Inflammatory macrophage (primary cell): ENCODE measurements around the gene THAP4.
"Not testable (repeated sequence)": the region's sequence is repeated elsewhere in the genome, so short reads cannot be mapped to it uniquely, and the experiment has no call there.

ENCODE experiments used
- DNase-seq, 2 donors: peaks; one replicate each; pipeline ENCODE4 v3.0.0-alpha.2; 2020 to 2022

The THAP4 gene

DNA sequence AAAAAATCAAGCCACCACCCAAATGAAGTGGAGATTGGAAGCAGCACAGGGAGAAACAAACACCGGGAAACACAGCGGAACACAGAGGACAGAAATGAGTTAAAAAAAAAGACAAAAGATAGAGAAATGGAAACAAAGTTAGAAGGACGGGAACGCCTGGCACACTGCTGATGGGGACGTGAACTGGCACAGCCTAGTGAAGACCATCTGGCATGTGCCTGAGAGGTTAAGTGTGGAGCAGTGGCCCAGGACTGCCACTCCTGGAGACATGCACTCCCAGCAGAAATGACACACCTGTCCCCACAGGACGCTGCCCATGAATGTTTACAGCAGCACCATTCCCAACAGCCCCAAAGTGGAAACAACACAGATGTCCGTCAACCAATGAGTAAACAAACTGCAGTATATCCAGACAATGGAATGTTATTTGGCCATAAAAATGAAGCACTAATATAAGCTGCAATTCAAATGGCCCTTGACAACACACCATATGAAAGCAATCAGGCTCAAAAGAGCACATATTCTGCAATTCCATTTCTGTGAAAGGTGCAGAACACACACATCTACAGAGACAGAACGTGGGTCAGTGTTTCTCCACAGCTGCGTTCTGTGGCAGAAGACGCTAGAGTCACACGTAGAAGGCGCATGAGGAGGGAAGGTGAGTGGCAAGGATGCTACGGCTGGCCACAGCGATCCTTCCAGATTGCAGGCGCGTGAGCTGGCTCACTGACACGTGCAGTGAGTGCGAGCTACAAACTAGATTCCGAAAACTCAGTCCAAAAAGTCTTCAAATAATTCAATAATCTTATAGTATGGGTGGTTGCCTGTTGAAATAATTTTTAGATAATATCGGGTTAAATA is 24.6 kb downstream of the THAP4 start:
- no peak for DNase-seq

DNA sequence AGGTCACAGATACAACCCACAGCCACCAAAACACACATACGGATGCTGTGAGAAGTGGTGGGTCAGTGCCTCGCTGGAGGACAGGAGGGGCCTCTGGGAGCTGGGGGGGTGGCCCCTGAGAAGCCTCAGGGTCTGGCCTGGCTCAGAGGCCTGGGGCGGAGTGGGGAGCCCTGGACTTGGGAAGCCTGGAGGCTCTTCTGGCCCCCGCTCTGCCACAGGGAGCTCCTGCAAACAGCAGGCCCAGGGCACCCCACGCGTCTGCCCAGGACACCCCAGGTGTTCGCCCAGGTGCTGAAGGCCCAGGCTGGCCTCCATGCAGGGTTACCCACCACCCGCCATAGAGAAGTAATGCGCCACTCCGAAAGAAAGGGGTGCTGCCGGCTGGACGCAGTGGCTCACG is 25.9 kb downstream of the THAP4 start:
- DNase-seq, result no peak

- peak; percentile 73 to 74 for DNase-seq
Measured at GRCh38 chr2:241609859-241610793, 26.8 kb downstream of the THAP4 start.

DNA sequence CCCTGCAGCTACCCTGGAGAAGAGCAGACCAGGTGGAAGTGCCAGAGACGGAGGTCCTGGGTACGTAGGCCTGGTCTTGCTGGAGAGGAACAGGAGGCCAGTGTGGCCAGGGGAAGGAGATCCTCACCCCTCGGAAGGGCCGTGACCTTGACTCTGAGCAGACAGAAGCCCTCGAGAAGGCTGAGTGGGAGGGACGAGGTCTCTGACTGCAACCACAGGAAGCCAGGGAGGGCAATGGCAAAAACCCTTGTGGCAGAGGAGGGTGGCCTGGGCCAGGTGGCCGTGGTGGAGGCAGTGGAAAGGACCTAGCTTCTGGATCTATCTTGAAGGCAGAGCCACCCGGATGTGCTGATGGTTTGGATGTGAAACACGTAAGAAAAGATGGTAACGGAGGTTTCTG is 28.1 kb downstream of the THAP4 start:
- peak in 1 of 2 donors; percentile 30 for DNase-seq

DNA sequence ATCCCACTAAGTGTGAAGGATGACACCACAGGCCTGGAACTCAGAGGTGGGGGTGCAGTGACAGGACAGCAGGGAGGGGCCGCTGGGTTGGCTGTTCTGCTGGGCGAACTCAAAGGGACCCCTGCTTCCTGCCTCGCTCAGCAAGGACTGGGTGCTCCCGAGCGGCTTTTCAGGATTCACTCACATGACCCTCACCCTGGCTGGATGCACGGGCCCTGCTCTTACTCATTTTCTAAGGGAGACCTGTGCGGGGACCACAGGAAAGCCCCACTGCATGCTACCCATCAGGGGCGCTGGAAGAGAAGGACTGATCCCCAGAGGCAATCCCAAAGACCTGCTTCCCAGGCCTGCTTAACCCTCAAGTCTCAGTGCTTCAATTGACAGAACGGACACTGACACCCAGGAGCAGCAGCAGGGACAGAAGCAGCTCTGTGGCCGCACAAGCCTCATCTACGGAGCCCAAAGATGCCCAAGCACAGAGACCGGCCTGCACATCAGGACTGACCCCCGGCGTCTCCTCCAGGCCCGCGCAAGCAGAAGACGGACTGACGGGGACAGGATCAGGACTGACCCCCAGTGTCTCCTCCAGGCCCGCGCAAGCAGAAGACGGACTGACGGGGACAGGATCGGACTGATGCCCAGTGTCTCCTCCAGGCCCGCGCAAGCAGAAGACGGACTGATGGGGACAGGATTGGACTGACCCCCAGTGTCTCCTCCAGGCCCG is 29.6 kb downstream of the THAP4 start:
- no peak for DNase-seq

DNA sequence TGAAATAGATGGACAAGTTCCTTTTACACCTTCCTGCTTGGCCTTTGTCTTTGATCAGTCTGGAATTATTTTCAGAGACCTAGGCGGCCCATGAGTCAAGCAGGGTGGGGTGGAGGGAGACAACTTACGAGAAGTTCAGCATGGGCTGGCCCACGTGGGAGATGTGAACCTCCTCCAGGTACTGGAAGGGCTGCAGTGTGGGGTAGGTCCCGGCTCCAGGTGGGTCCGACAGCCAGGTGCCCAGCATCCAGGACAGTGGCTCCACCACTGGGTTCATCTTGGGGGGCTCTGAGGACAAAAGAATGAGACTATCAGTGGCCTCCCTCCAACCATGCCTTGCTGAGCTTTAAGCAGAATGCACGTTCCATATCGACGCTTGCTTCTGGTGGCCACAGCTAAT is 30.8 kb downstream of the THAP4 start:
- DNase-seq, result no peak

GRCh38 chr2:241603686-241604085 is 33.3 kb downstream of the THAP4 start:
- no peak for DNase-seq

- no peak for DNase-seq
Measured at GRCh38 chr2:241602720-241603119, 34.2 kb downstream of the THAP4 start.

DNA sequence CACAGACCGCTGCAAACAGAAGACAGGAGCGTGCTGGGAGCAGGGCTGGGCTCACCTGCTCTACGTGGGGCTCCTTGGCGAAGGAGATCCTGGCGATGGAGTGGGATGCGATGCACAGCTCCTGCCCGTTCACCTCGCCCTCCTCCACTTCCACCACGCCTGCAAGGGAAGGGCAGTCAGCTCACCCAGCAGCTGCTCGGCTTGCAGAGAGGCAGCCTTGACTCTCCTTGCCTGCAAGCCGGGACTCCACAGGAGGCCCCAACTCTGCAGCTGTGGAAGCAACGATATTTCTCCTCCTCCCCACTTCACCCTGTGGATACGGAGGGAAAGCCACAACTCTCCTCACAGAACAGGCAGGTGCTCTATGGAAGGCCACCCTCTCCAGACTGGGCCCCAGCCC is 35.1 kb downstream of the THAP4 start:
- no peak for DNase-seq

- no peak for DNase-seq
Measured at GRCh38 chr2:241599615-241600014, 37.3 kb downstream of the THAP4 start.

- DNase-seq, result no peak
Measured at GRCh38 chr2:241598487-241598886, 38.5 kb downstream of the THAP4 start.

- DNase-seq, result no peak
Measured at GRCh38 chr2:241598061-241598460, 38.9 kb downstream of the THAP4 start.

DNA sequence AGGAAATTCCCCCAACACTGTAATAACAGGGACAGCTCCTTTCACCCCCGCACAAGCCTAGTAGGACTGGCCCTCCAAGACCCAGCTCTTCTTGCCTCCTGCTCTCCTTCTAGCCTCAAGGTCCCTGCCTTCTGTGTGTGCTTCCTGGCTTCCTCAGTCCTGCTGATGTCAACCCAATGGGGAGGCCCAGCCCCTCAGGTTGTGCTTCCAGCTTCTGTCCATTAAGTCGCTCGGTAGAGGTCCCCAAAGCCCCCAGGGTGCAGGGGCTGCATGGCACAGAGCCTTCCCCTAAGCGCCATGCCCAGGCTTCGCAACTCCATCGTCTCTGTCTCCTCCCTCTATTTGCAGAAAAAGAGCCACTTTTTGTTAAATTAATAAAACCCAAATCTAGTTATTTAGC is 39.4 kb downstream of the THAP4 start:
- no peak for DNase-seq

DNA sequence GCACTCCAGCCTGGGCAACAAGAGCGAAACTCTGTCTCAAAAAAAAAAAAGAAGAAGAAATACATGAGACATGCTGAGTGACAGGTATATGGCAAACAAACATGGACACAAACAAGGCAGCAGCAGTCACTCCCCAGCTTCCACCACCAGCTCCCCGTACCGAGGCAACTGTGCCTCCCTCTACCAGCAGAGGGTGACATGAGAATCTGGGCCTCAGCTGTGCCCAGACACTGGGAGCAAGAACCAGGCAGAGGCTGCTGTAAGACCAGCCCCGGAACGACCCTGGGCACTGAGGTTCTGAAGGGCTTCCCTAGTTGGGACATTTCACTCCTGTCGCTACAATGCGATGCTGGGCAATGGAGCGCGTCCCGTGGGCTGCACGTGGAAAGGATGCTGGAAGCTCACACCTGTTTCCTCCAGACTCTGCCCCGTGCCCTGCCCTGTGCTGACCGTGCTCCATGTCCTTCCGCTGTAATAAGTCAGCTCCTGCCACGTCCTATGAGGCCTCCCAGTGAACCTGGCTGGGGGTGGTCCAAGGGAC is 41.3 kb downstream of the THAP4 start:
- no peak for DNase-seq

DNA sequence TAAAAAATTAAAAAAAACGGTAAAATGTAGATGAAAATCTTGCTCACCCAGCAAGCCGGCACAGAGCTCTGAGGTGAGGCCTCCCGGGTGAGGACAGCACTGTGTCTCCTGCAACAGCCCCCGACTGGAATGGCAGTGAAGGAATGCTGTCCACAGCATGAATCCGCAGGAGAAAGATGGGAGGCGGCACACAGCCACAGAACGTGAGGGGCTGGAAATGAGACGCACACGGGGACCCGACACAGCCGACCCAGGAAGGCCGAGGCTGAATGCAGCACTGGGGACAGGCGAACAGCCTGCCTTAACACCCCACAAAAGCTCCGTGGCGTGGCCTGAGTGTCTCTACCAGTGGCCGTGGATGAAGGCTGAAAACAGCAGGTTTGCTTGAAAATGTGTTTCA is 43.7 kb downstream of the THAP4 start:
- DNase-seq, result no peak

DNA sequence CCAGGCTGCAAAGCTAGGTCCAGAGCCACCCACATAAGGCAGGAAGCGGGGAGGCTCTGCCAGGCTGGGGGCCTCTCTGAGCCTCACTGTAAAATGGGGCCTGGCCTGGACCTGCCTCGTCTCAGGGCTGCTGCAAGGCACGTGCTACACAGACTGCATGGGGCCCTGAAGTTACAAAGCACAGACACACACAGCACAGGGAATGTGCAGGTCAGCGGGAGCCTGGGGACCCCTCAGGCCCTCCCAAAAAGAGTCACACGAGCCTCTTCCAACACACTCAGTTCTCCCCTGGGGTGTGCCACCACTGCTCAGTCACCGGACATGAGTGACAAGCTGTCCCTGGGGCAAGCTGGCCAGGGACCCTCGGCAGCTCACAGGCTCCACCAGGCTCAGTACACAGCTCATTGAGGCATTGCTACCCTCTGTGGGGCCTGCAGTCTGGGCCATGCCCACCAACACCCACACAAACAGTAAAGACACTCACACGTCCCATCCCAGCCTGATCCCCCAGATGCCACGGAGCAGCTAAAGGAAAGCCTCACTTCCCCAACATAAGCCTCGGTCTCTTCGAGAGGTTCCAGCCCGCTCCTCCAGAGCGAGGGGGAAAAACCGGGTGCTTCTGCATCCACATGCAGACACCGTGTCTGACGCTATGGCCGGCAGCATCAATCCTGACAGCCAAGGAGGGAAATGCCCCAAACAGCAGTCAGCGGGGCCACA is 44.7 kb downstream of the THAP4 start:
- DNase-seq, result no peak

DNA sequence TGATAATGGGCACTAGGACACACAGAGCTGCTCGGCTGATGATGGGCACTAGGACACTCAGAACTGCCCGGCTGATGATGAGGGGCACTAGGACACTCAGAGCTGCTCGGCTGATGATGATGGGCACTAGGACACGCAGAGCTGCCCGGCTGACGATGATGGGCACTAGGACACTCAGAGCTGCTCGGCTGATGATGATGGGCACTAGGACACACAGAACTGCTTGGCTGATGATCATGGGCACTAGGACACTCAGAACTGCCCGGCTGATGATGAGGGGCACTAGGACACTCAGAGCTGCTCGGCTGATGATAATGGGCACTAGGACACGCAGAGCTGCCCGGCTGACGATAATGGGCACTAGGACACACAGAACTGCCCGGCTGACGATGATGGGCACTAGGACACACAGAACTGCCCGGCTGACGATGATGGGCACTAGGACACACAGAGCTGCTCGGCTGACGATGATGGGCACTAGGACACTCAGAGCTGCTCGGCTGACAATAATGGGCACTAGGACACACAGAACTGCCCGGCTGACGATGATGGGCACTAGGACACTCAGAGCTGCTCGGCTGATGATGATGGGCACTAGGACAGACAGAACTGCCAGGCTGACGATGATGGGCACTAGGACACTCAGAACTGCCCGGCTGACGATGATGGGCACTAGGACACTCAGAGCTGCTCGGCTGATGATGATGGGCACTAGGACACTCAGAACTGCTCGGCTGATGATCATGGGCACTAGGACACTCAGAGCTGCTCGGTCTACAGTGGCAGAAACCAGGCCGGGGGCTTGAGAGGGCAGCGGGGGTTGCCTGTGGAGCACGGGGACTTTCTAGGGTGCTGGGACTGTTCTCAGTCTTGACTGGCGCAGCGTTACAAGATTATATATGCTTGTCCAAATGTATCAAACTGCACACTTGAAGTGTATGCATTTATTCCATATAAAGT is 46.2 kb downstream of the THAP4 start:
- not testable (repeated sequence) for DNase-seq

DNA sequence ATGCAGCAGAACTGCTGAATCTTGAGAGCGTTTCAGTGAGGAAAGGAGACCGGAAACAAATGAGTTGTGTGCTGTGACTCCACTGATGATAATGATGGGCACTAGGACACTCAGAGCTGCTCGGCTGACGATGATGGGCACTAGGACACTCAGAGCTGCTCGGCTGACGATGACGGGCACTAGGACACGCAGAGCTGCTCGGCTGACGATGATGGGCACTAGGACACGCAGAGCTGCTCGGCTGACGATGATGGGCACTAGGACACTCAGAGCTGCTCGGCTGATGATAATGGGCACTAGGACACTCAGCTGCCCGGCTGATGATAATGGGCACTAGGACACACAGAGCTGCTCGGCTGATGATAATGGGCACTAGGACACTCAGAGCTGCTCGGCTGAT is 47.1 kb downstream of the THAP4 start:
- DNase-seq, result not testable (repeated sequence)

DNA sequence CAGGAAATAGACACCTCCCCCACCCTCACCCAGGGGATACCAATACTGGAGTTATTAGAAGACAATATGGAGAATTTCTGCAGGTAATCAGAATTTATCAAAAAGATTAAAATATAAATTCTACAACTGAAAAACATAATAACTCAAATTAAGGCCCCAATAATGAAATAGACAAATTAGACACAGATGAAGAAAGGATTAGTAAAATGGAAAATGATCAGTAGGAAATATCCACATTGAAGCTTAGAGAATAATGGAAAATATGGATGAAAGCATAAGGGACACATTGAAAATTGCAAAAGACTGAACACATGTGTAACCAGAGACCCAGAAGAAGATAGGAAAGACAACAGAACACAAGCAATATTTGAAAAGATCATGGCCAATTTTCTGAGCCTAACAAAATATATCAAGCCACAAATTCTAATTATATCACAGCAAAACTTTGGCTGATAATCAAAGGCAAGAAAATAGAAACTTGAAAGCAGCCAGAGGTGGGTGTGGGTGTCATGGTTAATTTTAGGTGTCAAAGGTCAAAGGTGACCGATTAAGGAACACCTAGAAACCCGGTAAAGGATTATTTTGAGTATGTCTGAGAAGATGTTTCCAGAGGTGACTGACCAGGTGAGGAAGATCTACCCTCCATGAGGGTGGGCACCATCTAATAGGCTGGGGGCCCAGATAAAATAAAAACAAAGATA is 50.2 kb downstream of the THAP4 start:
- no peak for DNase-seq

DNA sequence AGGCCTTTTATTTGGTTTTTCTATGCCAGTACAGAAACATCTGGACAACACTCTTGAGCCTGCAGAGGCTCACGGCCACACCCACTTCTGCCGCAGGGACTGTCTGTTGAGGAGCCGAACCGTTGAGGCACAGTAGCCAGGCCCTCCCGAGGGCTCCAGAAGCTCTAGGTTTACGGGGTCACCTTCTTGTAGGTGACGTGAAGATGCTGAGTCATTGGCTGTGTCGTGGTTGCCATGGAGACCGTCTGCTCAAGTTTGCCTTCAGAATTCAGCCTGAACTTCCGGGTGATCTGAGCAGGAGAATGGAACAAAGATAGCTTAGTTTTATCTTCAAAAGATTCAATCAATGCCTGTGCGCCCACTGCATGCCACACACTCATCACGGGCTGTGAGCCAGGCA is 52.5 kb downstream of the THAP4 start:
- no peak for DNase-seq
